Measurements from ENCODE around the gene DDX1.

- no peak for TF ChIP-seq CTCF (IDR thresholded peaks at IDR 0.05)
- no peak for TF ChIP-seq EZH2 (IDR thresholded peaks at IDR 0.05)
- no peak for TF ChIP-seq EZH2phosphoT487 (IDR thresholded peaks at IDR 0.05)
These were observed 8.8 kb upstream of the DDX1 start for GRCh38 chr2:15582710-15583357.

All from neural progenitor cell (in vitro differentiated cells).